Measurements from ENCODE around the gene RPRML.

RPRML gene

DNA sequence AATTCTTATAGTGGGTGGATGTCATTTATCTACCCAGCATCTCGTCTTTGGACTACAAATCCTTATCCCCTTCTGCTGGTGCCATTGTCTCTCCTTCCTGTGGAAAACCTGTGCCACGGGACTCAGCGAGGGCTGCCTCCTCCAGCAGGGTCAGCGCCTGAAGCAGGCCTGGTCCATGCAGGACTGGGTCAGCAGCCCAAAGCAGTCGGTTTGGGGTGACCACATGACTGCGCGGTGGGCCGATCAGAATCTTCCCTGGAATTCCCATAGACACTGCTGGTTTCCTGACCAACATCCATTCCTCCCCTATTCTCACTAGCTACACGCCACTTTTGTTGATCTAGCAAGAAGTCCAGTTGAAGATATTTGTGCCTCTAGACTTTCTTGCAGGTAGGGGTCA is 26.9 kb downstream of the RPRML start:
- Histone ChIP-seq H3K27me3 (ENCODE audit: low read depth, low read length) (no peaks in the 10 kb centered on the region), H3K9me3 (ENCODE audit: control insufficient read depth in 1 of 2, low read length in 2 of 2) (no peaks in the 10 kb centered on the region), H3K4me1 (ENCODE audit: control insufficient read depth in 1 of 2, insufficient read depth in 2 of 2, low read length in 2 of 2) (no peaks in the 10 kb centered on the region), H3K4me3 (ENCODE audit: low read depth in 1 of 2, low read length in 2 of 2) (no peak overlapping the region), H3K36me3 (ENCODE audit: control insufficient read depth in 1 of 2, insufficient read depth in 2 of 2, low read length in 2 of 2) (peaks cover 0 to 11% of the 10 kb centered on the region in 2 donors), H3K27ac (ENCODE audit: low read length) (no peak overlapping the region)

DNA sequence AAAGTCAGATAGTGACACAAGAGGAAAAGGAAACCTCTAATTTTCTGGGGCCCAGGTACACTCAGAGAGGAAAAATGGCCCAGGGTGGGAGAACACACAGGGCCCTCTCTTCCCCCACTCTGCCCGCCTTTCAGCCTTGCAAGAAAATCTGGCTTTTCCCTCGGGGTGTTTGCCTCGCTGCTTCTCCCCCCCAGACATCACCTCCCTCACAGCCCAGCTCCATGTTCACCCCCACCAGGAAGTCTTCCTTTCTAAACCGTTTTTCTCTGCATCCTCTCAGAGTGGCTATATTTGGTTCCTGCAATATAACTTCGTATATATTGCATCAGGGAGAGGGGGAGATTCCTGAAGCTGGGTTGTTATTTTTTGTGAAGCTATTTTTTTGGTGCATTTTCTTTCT is 27.3 kb downstream of the RPRML start:
- H3K4me3 ChIP-seq (ENCODE audit: low read depth in 1 of 2, low read length in 2 of 2) = no peak overlapping the region

DNA sequence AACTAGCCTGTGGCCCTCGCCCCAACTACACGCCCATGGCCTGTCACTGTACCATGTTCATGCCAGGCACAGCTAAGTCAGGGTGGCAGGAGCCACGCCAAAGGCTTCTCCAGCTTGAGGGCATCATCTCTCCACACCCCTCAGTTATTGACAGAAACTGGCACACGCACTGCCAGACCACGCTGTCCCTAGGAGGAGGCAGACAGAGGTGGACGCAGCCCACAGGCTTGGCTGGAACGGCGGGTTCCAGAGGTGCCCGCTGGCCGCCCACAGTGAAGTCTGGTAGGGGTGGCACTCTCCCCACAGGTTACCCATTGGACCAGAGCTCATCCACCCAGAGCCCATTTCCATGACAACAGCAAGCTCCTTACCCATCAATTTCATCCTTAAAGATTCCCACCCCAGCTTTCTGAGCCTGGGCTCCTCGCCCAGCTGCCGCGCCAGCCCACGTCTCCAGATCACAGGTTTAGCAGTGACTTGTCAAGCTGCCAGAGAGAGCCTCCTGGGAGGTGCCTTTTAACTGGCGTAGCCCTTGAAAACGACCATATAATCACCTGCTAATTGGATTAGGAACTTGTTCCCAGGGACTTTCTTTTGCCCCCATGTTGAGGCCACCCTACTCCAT is 27.9 kb downstream of the RPRML start:
- no peaks in the 10 kb centered on the region for H3K4me1 ChIP-seq (ENCODE audit: control insufficient read depth in 1 of 2, insufficient read depth in 2 of 2, low read length in 2 of 2)
- no peak overlapping the region for H3K4me3 ChIP-seq (ENCODE audit: low read depth in 1 of 2, low read length in 2 of 2)
- H3K9me3 ChIP-seq (ENCODE audit: control insufficient read depth in 1 of 2, low read length in 2 of 2) = no peaks in the 10 kb centered on the region
- peaks cover 0 to 11% of the 10 kb centered on the region in 2 donors for H3K36me3 ChIP-seq (ENCODE audit: control insufficient read depth in 1 of 2, insufficient read depth in 2 of 2, low read length in 2 of 2)
- no peak overlapping the region for H3K27ac ChIP-seq (ENCODE audit: low read length)
- no peaks in the 10 kb centered on the region for H3K27me3 ChIP-seq (ENCODE audit: low read depth, low read length)

More for the DNA sequence above, 27.3 kb downstream of the RPRML start:
- H3K4me1 ChIP-seq (ENCODE audit: control insufficient read depth in 1 of 2, insufficient read depth in 2 of 2, low read length in 2 of 2) = no peaks in the 10 kb centered on the region
- no peaks in the 10 kb centered on the region for H3K27me3 ChIP-seq (ENCODE audit: low read depth, low read length)
- no peaks in the 10 kb centered on the region for H3K9me3 ChIP-seq (ENCODE audit: control insufficient read depth in 1 of 2, low read length in 2 of 2)
- peaks cover 0 to 11% of the 10 kb centered on the region in 2 donors for H3K36me3 ChIP-seq (ENCODE audit: control insufficient read depth in 1 of 2, insufficient read depth in 2 of 2, low read length in 2 of 2)
- H3K27ac ChIP-seq (ENCODE audit: low read length) = no peak overlapping the region

DNA sequence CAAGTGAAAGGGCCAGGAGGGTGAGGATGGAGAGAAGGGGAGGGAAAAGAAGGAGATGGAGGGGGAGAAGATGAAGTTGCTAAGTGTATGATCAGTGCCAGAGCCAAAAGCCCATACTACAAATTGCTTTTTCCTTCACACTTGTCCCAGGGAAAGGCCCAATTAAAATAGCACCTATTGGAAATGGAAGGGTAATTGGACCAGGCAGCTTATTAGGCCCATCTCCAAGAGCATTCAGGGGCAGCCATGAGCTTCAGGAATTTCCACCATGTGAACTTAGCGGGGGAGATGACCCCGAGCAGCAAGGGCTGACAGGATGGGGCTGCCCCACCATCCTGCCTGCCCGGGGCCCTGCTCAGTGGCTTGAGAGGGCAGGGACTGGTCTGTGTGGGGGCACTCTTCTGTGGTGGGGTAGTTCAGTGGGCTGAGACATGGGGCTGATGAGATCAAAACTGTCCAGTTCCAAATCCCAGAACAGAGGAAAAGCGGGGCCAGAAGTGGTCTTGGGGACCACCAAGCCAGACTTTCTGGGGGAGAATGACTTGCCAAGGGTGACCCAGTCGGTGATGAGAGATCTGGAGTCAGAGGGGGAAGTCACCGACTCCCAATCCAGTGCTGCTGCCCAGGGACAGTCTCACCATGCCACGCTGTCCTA is 28.6 kb downstream of the RPRML start:
- H3K27me3 ChIP-seq (ENCODE audit: low read depth, low read length) = no peaks in the 10 kb centered on the region
- H3K4me1 ChIP-seq (ENCODE audit: control insufficient read depth in 1 of 2, insufficient read depth in 2 of 2, low read length in 2 of 2) = no peaks in the 10 kb centered on the region
- H3K9me3 ChIP-seq (ENCODE audit: control insufficient read depth in 1 of 2, low read length in 2 of 2) = no peaks in the 10 kb centered on the region
- peaks cover 0 to 11% of the 10 kb centered on the region in 2 donors for H3K36me3 ChIP-seq (ENCODE audit: control insufficient read depth in 1 of 2, insufficient read depth in 2 of 2, low read length in 2 of 2)
- H3K27ac ChIP-seq (ENCODE audit: low read length) = no peak overlapping the region
- H3K4me3 ChIP-seq (ENCODE audit: low read depth in 1 of 2, low read length in 2 of 2) = no peak overlapping the region

- Histone ChIP-seq H3K4me1 (ENCODE audit: control insufficient read depth in 1 of 2, insufficient read depth in 2 of 2, low read length in 2 of 2) (peaks cover 0 to under 1% of the 10 kb centered on the region in 2 donors), H3K27ac (ENCODE audit: low read length) (no peak overlapping the region), H3K4me3 (ENCODE audit: low read depth in 1 of 2, low read length in 2 of 2) (no peak overlapping the region), H3K9me3 (ENCODE audit: control insufficient read depth in 1 of 2, low read length in 2 of 2) (no peaks in the 10 kb centered on the region), H3K36me3 (ENCODE audit: control insufficient read depth in 1 of 2, insufficient read depth in 2 of 2, low read length in 2 of 2) (peaks cover 0 to 11% of the 10 kb centered on the region in 2 donors), H3K27me3 (ENCODE audit: low read depth, low read length) (no peaks in the 10 kb centered on the region)
Measured at GRCh38 chr17:46949291-46950174, 29.5 kb downstream of the RPRML start.

DNA sequence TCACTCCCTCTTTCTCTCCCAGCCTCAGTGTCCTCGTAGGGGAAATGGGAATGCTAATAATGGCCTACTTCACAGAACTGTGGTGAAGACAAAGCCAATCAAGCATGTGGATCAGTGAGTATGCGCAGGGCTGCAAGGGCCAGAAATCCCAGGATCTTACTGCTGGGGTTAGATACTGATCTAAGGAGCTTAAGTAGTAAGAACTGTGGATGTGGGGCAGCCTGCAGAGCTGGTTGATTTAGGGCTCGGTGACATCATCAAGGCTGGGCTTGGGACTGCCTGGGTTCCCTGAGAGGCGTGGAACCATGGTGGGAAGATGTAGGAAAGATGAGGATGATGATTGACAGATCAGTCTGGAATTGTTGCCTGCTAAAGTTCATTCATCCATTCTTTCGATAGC is 30.5 kb downstream of the RPRML start:
- H3K4me1 ChIP-seq (ENCODE audit: control insufficient read depth in 1 of 2, insufficient read depth in 2 of 2, low read length in 2 of 2) = peaks cover 7 to 11% of the 10 kb centered on the region in 2 donors
- H3K27ac ChIP-seq (ENCODE audit: low read length) = no peak overlapping the region
- H3K4me3 ChIP-seq (ENCODE audit: low read depth in 1 of 2, low read length in 2 of 2) = no peak overlapping the region
- no peaks in the 10 kb centered on the region for H3K27me3 ChIP-seq (ENCODE audit: low read depth, low read length)
- H3K36me3 ChIP-seq (ENCODE audit: control insufficient read depth in 1 of 2, insufficient read depth in 2 of 2, low read length in 2 of 2) = peaks cover 0 to 11% of the 10 kb centered on the region in 2 donors
- H3K9me3 ChIP-seq (ENCODE audit: control insufficient read depth in 1 of 2, low read length in 2 of 2) = no peaks in the 10 kb centered on the region

GRCh38 chr17:46947216-46947615 is 31.8 kb downstream of the RPRML start:
- Histone ChIP-seq H3K4me1 (ENCODE audit: control insufficient read depth in 1 of 2, insufficient read depth in 2 of 2, low read length in 2 of 2) (peaks cover 11 to 18% of the 10 kb centered on the region in 2 donors), H3K36me3 (ENCODE audit: control insufficient read depth in 1 of 2, insufficient read depth in 2 of 2, low read length in 2 of 2) (peaks cover 0 to 11% of the 10 kb centered on the region in 2 donors), H3K27me3 (ENCODE audit: low read depth, low read length) (no peaks in the 10 kb centered on the region), H3K4me3 (ENCODE audit: low read depth in 1 of 2, low read length in 2 of 2) (no peak overlapping the region), H3K27ac (ENCODE audit: low read length) (no peak overlapping the region), H3K9me3 (ENCODE audit: control insufficient read depth in 1 of 2, low read length in 2 of 2) (no peaks in the 10 kb centered on the region)

DNA sequence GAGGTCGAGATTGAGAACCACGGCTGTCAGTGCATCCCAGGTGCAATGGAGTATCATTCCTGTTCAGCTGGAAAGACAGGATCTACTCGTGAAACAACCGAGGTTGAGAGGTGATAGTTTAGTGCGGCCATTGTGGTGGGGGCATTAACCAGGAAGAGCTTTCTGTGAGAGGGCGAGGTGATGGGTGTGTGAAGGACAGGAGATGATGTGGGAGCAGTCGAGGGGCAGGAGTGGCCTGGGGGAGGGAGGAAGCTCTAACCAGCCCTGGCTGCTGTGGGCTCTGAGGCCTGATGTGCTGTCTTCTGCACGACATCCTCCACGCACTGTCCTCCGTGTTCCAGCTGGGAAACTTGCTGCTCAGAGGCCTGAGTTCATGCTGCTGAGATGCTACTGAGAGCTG is 34.1 kb downstream of the RPRML start:
- Histone ChIP-seq H3K27me3 (ENCODE audit: low read depth, low read length) (no peaks in the 10 kb centered on the region), H3K27ac (ENCODE audit: low read length) (no peak overlapping the region), H3K9me3 (ENCODE audit: control insufficient read depth in 1 of 2, low read length in 2 of 2) (no peaks in the 10 kb centered on the region), H3K4me3 (ENCODE audit: low read depth in 1 of 2, low read length in 2 of 2) (no peak overlapping the region), H3K36me3 (ENCODE audit: control insufficient read depth in 1 of 2, insufficient read depth in 2 of 2, low read length in 2 of 2) (peaks cover 7 to 20% of the 10 kb centered on the region in 2 donors), H3K4me1 (ENCODE audit: control insufficient read depth in 1 of 2, insufficient read depth in 2 of 2, low read length in 2 of 2) (peaks cover 11 to 18% of the 10 kb centered on the region in 2 donors)

GRCh38 chr17:46943501-46944393 is 35.3 kb downstream of the RPRML start:
- no peak overlapping the region for H3K27ac ChIP-seq (ENCODE audit: low read length)
- no peak overlapping the region for H3K4me3 ChIP-seq (ENCODE audit: low read depth in 1 of 2, low read length in 2 of 2)
- H3K9me3 ChIP-seq (ENCODE audit: control insufficient read depth in 1 of 2, low read length in 2 of 2) = no peaks in the 10 kb centered on the region
- H3K36me3 ChIP-seq (ENCODE audit: control insufficient read depth in 1 of 2, insufficient read depth in 2 of 2, low read length in 2 of 2) = peaks cover 19 to 21% of the 10 kb centered on the region in 2 donors
- H3K27me3 ChIP-seq (ENCODE audit: low read depth, low read length) = no peaks in the 10 kb centered on the region
- peaks cover 11 to 18% of the 10 kb centered on the region in 2 donors for H3K4me1 ChIP-seq (ENCODE audit: control insufficient read depth in 1 of 2, insufficient read depth in 2 of 2, low read length in 2 of 2)

- H3K27ac ChIP-seq (ENCODE audit: low read length) = no peak overlapping the region
- H3K27me3 ChIP-seq (ENCODE audit: low read depth, low read length) = no peaks in the 10 kb centered on the region
- no peaks in the 10 kb centered on the region for H3K9me3 ChIP-seq (ENCODE audit: control insufficient read depth in 1 of 2, low read length in 2 of 2)
- H3K4me1 ChIP-seq (ENCODE audit: control insufficient read depth in 1 of 2, insufficient read depth in 2 of 2, low read length in 2 of 2) = peaks cover 11 to 18% of the 10 kb centered on the region in 2 donors
- peaks cover 25 to 27% of the 10 kb centered on the region in 2 donors for H3K36me3 ChIP-seq (ENCODE audit: control insufficient read depth in 1 of 2, insufficient read depth in 2 of 2, low read length in 2 of 2)
- H3K4me3 ChIP-seq (ENCODE audit: low read depth in 1 of 2, low read length in 2 of 2) = no peak overlapping the region
Measured at GRCh38 chr17:46943218-46943500, 35.9 kb downstream of the RPRML start.

Measured in muscle layer of duodenum (tissue), 2 donors.